Astrocyte (in vitro differentiated cells and primary cell): ENCODE measurements around the gene HOXB7. TPM values are rescaled to one million over a fixed set of nuclear protein-coding genes. Genes with fewer than 3 reads are reported as not detected.

ENCODE experiments used
- DNase-seq: peaks from one replicate; pipeline ENCODE4 v3.0.0-alpha.2; 2010; ENCODE audit warnings: low read depth
- FAIRE-seq: peaks from 2 replicates; lab custom pipeline; 2011; peaks lifted over from hg19 to GRCh38; lab: Jason Lieb, UNC
- H2AFZ ChIP-seq: 2 replicates; pipeline ENCODE4 v1.6.0; 2012; ENCODE audit warnings: low read depth, low read length, inconsistent platforms
- H3K27ac ChIP-seq: 2 replicates; pipeline ENCODE4 v1.5.1; 2011; ENCODE audit warnings: low read depth, low read length, inconsistent platforms
- H3K27me3 ChIP-seq: 2 replicates; pipeline ENCODE4 v1.6.0; 2011; ENCODE audit warnings: low read length, inconsistent platforms; ENCODE audit not compliant: insufficient read depth
- H3K36me3 ChIP-seq: 2 replicates; pipeline ENCODE4 v1.5.1; 2011; ENCODE audit warnings: low read length, inconsistent platforms; ENCODE audit not compliant: insufficient read depth
- H3K4me1 ChIP-seq: 2 replicates; pipeline ENCODE4 v1.5.1; 2011; ENCODE audit warnings: low read length, inconsistent platforms; ENCODE audit not compliant: insufficient read depth
- H3K4me2 ChIP-seq: 2 replicates; pipeline ENCODE4 v1.6.0; 2012; ENCODE audit warnings: low read length, inconsistent platforms
- H3K4me3 ChIP-seq: 2 replicates; pipeline ENCODE4 v1.5.1; 2011; ENCODE audit warnings: low read depth, mild to moderate bottlenecking, low read length, inconsistent platforms; ENCODE audit not compliant: insufficient read depth
- H3K79me2 ChIP-seq: 2 replicates; pipeline ENCODE4 v1.6.0; 2012; ENCODE audit warnings: mild to moderate bottlenecking, low read length, inconsistent platforms; ENCODE audit not compliant: insufficient read depth
- H3K9ac ChIP-seq: 2 replicates; pipeline ENCODE4 v1.6.0; 2012; ENCODE audit warnings: mild to moderate bottlenecking, low read length, inconsistent platforms
- H3K9me3 ChIP-seq: 2 replicates; pipeline ENCODE4 v1.5.1; 2012; ENCODE audit warnings: low read depth, mild to moderate bottlenecking, low read length, inconsistent platforms; ENCODE audit not compliant: insufficient read depth
- H4K20me1 ChIP-seq: 2 replicates; pipeline ENCODE4 v1.6.0; 2012; ENCODE audit warnings: low read length, inconsistent platforms; ENCODE audit not compliant: insufficient read depth
- H3K27ac Mint-ChIP-seq: one replicate; pipeline ENCODE4 v1.8.0; 2021; ENCODE audit warnings: mild to moderate bottlenecking, mixed read lengths; ENCODE audit not compliant: unreplicated experiment
- H3K27me3 Mint-ChIP-seq: one replicate; pipeline ENCODE4 v1.8.0; 2021; ENCODE audit warnings: low read depth, mixed read lengths; ENCODE audit not compliant: unreplicated experiment
- H3K36me3 Mint-ChIP-seq: one replicate; pipeline ENCODE4 v1.8.0; 2021; ENCODE audit warnings: low read depth, mixed read lengths; ENCODE audit not compliant: unreplicated experiment
- H3K4me1 Mint-ChIP-seq: one replicate; pipeline ENCODE4 v1.8.0; 2021; ENCODE audit warnings: low read depth, mixed read lengths; ENCODE audit not compliant: unreplicated experiment
- H3K4me3 Mint-ChIP-seq: one replicate; pipeline ENCODE4 v1.8.0; 2021; ENCODE audit warnings: mild to moderate bottlenecking, moderate library complexity, mixed read lengths; ENCODE audit not compliant: unreplicated experiment
- H3K9me3 Mint-ChIP-seq: one replicate; pipeline ENCODE4 v1.8.0; 2021; ENCODE audit warnings: mild to moderate bottlenecking, mixed read lengths; ENCODE audit not compliant: unreplicated experiment
- CTCF ChIP-seq: IDR thresholded peaks from 2 replicates; pipeline ENCODE4 v1.5.1; 2011; ENCODE audit warnings: low read depth, mild to moderate bottlenecking, inconsistent platforms, low read length, moderate library complexity; ENCODE audit not compliant: insufficient read depth
- EZH2 ChIP-seq: IDR thresholded peaks from 2 replicates; pipeline ENCODE4 v1.6.1; 2012; ENCODE audit warnings: mild to moderate bottlenecking, low read length, inconsistent platforms; ENCODE audit not compliant: insufficient read depth
- total RNA-seq: library from RNA; stranded (reverse); gene quantifications from 2 replicates; pipeline ENCODE4 v1.2.1, GENCODE V29; 2021

HOXB7 gene
- total RNA-seq, 1 donor from 2014 or later = not detected

GRCh38 chr17:48592577-48592976 lies 18.2 kb downstream of the HOXB7 start:
- H3K79me2 ChIP-seq = peaks cover 20% of the 10 kb centered on the region
- FAIRE-seq = no peak

GRCh38 chr17:48592057-48592514 lies 18.7 kb downstream of the HOXB7 start:
- H3K27me3 ChIP-seq = peaks cover 79% of the 10 kb centered on the region

More at GRCh38 chr17:48592577-48592976, 18.2 kb downstream of the HOXB7 start:
- H3K4me1 ChIP-seq = peaks cover 18% of the 10 kb centered on the region
- peak overlapping the region; percentile 72 for H3K27ac ChIP-seq
- peaks cover 92% of the 10 kb centered on the region for H3K27me3 Mint-ChIP-seq
- peak overlapping the region; percentile 82 for H2AFZ ChIP-seq
- H4K20me1 ChIP-seq = no peaks in the 10 kb centered on the region
- no peaks in the 10 kb centered on the region for H3K36me3 Mint-ChIP-seq
- no peak for DNase-seq
- H3K4me3 ChIP-seq = peak overlapping the region; percentile 65
- H3K9ac ChIP-seq = peak overlapping the region; percentile 84
- H3K27me3 ChIP-seq = peaks cover 79% of the 10 kb centered on the region
- no peak overlapping the region for H3K27ac Mint-ChIP-seq
- H3K4me1 Mint-ChIP-seq = no peaks in the 10 kb centered on the region
- TF ChIP-seq CTCF (no peak), EZH2 (peak; percentile 12)
- H3K4me3 Mint-ChIP-seq = no peak overlapping the region
- peak overlapping the region; percentile 92 for H3K4me2 ChIP-seq
- peaks cover 25% of the 10 kb centered on the region for H3K9me3 Mint-ChIP-seq
- H3K9me3 ChIP-seq = no peaks in the 10 kb centered on the region
- H3K36me3 ChIP-seq = no peaks in the 10 kb centered on the region

More at GRCh38 chr17:48592057-48592514, 18.7 kb downstream of the HOXB7 start:
- Mint-ChIP-seq H3K4me3 (no peak overlapping the region), H3K36me3 (no peaks in the 10 kb centered on the region), H3K27me3 (peaks cover 92% of the 10 kb centered on the region), H3K4me1 (no peaks in the 10 kb centered on the region), H3K9me3 (peaks cover 25% of the 10 kb centered on the region), H3K27ac (no peak overlapping the region)
- Histone ChIP-seq H3K27ac (no peak overlapping the region), H3K79me2 (peaks cover 20% of the 10 kb centered on the region), H4K20me1 (no peaks in the 10 kb centered on the region), H3K4me3 (peak overlapping the region; percentile 65), H3K36me3 (no peaks in the 10 kb centered on the region), H3K9ac (peak overlapping the region; percentile 84), H3K9me3 (no peaks in the 10 kb centered on the region), H3K4me2 (peak overlapping the region; percentile 92), H2AFZ (no peak overlapping the region), H3K4me1 (peaks cover 18% of the 10 kb centered on the region)
- TF ChIP-seq CTCF = no peak
- peak; percentile 73 for TF ChIP-seq EZH2
- FAIRE-seq = no peak
- peak; percentile 41 for DNase-seq
